Ovary (tissue), 9 donors: ENCODE data around the gene RAC2. TPM values are rescaled to one million over a fixed set of nuclear protein-coding genes. Genes with fewer than 3 reads are reported as not detected.

Experiments
- DNase-seq, 5 donors: peaks; one replicate each; pipeline ENCODE4 v3.0.0-alpha.2; 2019 to 2020
- H3K27ac ChIP-seq, 2 donors: fragments of 200-600 bp; one replicate each; pipeline versions ENCODE4 v1.5.1 to v1.8.0; 2019 to 2022
- H3K27me3 ChIP-seq: fragments of 200-600 bp; one replicate; pipeline ENCODE4 v1.8.0; 2022
- H3K36me3 ChIP-seq: fragments of 200-600 bp; sonication (generic); one replicate; pipeline ENCODE4 v1.5.1; 2019
- H3K4me1 ChIP-seq: one replicate; pipeline ENCODE4 v1.8.1; 2013; ENCODE audit warnings: mild to moderate bottlenecking, moderate library complexity; ENCODE audit not compliant: insufficient read depth
- H3K4me3 ChIP-seq: fragments of 200-600 bp; sonication (generic); one replicate; pipeline ENCODE4 v1.5.1; 2017
- H3K9me3 ChIP-seq, 2 donors: fragments of 200-600 bp in 1 of 2; sonication (generic) in 1 of 2; one replicate each; pipeline versions ENCODE4 v1.5.1 to v1.8.1; 2013 to 2019; ENCODE audit warnings: mild to moderate bottlenecking in 1 of 2, moderate library complexity in 1 of 2
- EP300 ChIP-seq: sonication (generic); formaldehyde crosslinking; IDR thresholded peaks from one replicate; pipeline ENCODE4 v1.6.1; 2017; ENCODE audit warnings: antibody characterized with exemption
- POLR2A ChIP-seq: fragments of 450-650 bp; IDR thresholded peaks from one replicate; pipeline ENCODE4 v1.6.1; 2017; ENCODE audit warnings: antibody characterized with exemption, mild to moderate bottlenecking, moderate library complexity
- WGBS, 3 donors: extraction: QIAGEN DNeasy Blood & Tissue Kit in 1 of 3; methylation state at CpG; one replicate each; pipeline versions ENCODE4 v1.1.5 to v1.1.7; 2013 to 2017; 5-methylcytosine and 5-hydroxymethylcytosine counted together
- intact Hi-C, 4 donors: fragments of 100-400 bp; cut with DNase I; formaldehyde crosslinking; loops; one replicate each; pipeline versions ENCODE4 v1.11.0 to v1.15.1; 2022 to 2023
- polyA plus RNA-seq, 2 donors: library from polyadenylated mRNA; stranded (reverse); fragments of 200-250 nt in 1 of 2; fragments of 350-450 nt in 1 of 2; fragmentation: Illumina TruSeq in 1 of 2; extraction: RNeasy Lipid Tissue Mini Kit (QIAGEN cat#74804) in 1 of 2; gene quantifications; one replicate each; pipeline ENCODE4 v1.2.3, GENCODE V29; 2013 to 2014
- total RNA-seq, 7 donors: library from RNA; depleted of rRNA in 2 of 7; stranded (reverse); fragments of >200 nt in 2 of 7; fragmentation: NEBNext Ultra II Directional in 3 of 7; extraction: Animal tissue kit (Norgen Biotek cat#: 25700) in 3 of 7; gene quantifications; one replicate each; pipeline versions ENCODE4 v1.1.0 to v1.2.4, GENCODE V29; 2016 to 2023
- TF ChIP-seq, protein P1 (sequence below), 3 donors: fragments of 450-650 bp in 2 of 3; fragments of 200-600 bp in 1 of 3; IDR thresholded peaks; one replicate each; pipeline versions ENCODE4 v1.5.1 to v1.8.0; 2016 to 2022; ENCODE audit warnings: antibody characterized with exemption in 3 of 3, mild to moderate bottlenecking in 1 of 3
- donor health status: DM: no; HTN: no; CAD: no; lungs with moderate emphysema.
- donor health status: DM: no; HTN: no; CAD: no.
- donor health status: Bipolar disorder and iron deficiency.
- donor health status: DM: yes; HTN: yes; CAD: no.
- donor health status: DM: no; HTN: no; CAD: no.
- donor health status: DM: yes; HTN: yes; CAD: no.

The RAC2 gene
- total and polyA plus RNA-seq, 9 donors: 2.3 to 18.4 (median 6.0) TPM

GRCh38 chr22:37182949-37183245, 61.2 kb downstream of the RAC2 start:
- Histone ChIP-seq H3K4me3 (no peak overlapping the region), H3K4me1 (peaks cover 9% of the 10 kb centered on the region), H3K9me3 (no peaks in the 10 kb centered on the region), H3K27me3 (no peaks in the 10 kb centered on the region), H3K27ac (no peak overlapping the region), H3K36me3 (no peaks in the 10 kb centered on the region)
- TF ChIP-seq POLR2A (no peak), EP300 (no peak)
- TF ChIP-seq, protein P1, sequence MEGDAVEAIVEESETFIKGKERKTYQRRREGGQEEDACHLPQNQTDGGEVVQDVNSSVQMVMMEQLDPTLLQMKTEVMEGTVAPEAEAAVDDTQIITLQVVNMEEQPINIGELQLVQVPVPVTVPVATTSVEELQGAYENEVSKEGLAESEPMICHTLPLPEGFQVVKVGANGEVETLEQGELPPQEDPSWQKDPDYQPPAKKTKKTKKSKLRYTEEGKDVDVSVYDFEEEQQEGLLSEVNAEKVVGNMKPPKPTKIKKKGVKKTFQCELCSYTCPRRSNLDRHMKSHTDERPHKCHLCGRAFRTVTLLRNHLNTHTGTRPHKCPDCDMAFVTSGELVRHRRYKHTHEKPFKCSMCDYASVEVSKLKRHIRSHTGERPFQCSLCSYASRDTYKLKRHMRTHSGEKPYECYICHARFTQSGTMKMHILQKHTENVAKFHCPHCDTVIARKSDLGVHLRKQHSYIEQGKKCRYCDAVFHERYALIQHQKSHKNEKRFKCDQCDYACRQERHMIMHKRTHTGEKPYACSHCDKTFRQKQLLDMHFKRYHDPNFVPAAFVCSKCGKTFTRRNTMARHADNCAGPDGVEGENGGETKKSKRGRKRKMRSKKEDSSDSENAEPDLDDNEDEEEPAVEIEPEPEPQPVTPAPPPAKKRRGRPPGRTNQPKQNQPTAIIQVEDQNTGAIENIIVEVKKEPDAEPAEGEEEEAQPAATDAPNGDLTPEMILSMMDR (IDR thresholded peaks at IDR 0.05): no peak
- intact Hi-C loops: no loop called here
- peak in 1 of 5 donors; percentile 12 for DNase-seq
- WGBS, 3 donors: 73 to 91% (median 78%) methylated on average over 3 of the region's 3 CpGs

GRCh38 chr22:37182101-37182948, 61.7 kb downstream of the RAC2 start:
- no peak overlapping the region for H3K4me3 ChIP-seq
- H3K27ac ChIP-seq: no peak overlapping the region
- no peaks in the 10 kb centered on the region for H3K9me3 ChIP-seq
- 84 to 87% (median 87%) methylated on average over 37 of the region's 37 CpGs for WGBS, 3 donors
- peaks cover 4% of the 10 kb centered on the region for H3K4me1 ChIP-seq
- intact Hi-C loops: no loop called here
- no peaks in the 10 kb centered on the region for H3K36me3 ChIP-seq
- peak in 2 of 5 donors; percentile 26 to 28 for DNase-seq
- TF ChIP-seq, protein P1 (IDR thresholded peaks at IDR 0.05): no peak
- H3K27me3 ChIP-seq: no peaks in the 10 kb centered on the region

DNA sequence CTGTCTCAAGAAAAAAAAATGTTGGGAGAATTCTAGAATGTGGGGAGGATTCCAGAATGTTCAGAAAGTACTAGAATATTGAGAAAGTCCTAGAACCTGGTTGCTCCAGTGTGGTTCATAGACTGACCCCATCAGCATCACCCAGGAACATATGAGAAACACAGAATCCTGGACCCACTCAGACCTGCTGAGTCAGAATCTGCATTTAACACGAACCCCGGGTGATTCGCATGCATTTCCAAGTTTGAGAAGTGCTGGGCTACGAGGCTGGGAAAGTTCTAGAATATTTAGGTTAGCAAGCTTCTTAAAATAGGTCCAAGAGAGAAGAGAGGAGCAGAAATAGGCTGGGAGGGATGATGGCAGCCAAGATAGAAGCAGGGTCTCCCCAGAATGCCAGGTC, 62.4 kb downstream of the RAC2 start:
- H3K4me3 ChIP-seq: no peak overlapping the region
- TF ChIP-seq EP300: no peak
- no peak for TF ChIP-seq POLR2A
- TF ChIP-seq, protein P1 (IDR thresholded peaks at IDR 0.05): no peak
- H3K27me3 ChIP-seq: no peaks in the 10 kb centered on the region
- no peaks in the 10 kb centered on the region for H3K36me3 ChIP-seq
- no peak overlapping the region for H3K27ac ChIP-seq
- intact Hi-C loops: no loop called here
- H3K4me1 ChIP-seq: peaks cover 6% of the 10 kb centered on the region
- no peaks in the 10 kb centered on the region for H3K9me3 ChIP-seq
- no peak for DNase-seq
- WGBS, 3 donors: 60 to 75% (median 66%) methylated on average over 4 of the region's 4 CpGs

- H3K36me3 ChIP-seq: no peaks in the 10 kb centered on the region
- no peaks in the 10 kb centered on the region for H3K9me3 ChIP-seq
- H3K4me3 ChIP-seq: no peak overlapping the region
- peak in 2 of 5 donors; percentile 13 to 28 for DNase-seq
- peaks cover 13% of the 10 kb centered on the region for H3K4me1 ChIP-seq
- WGBS, 3 donors: 86 to 90% (median 87%) methylated on average over 15 of the region's 15 CpGs
- TF ChIP-seq, protein P1 (IDR thresholded peaks at IDR 0.05): no peak
- no peak for TF ChIP-seq POLR2A
- no peak for TF ChIP-seq EP300
- intact Hi-C loops: no loop called here
- no peaks in the 10 kb centered on the region for H3K27me3 ChIP-seq
- H3K27ac ChIP-seq: no peak overlapping the region
Measured at GRCh38 chr22:37180531-37181231, 63.4 kb downstream of the RAC2 start.
